ENCODE data around the gene TAB2.

TAB2 gene

GRCh38 chr6:149293244-149293643, 24.3 kb upstream of the TAB2 start (continued):
- TF ChIP-seq HOXA7 (CRISPR knock-in tag; IDR thresholded peaks at IDR 0.05; ENCODE audit: borderline replicate concordance) (no peak), ZNF280D (tag by site-specific recombination; IDR thresholded peaks at IDR 0.05) (no peak), ZNF26 (tag by site-specific recombination; IDR thresholded peaks at IDR 0.05) (no peak), ZNF202 (tag by site-specific recombination; IDR thresholded peaks at IDR 0.05; ENCODE audit: borderline replicate concordance) (no peak), ZNF423 (tag by site-specific recombination; IDR thresholded peaks at IDR 0.05) (no peak), ZNF350 (tag by site-specific recombination; IDR thresholded peaks at IDR 0.05) (no peak), ZNF132 (tag by site-specific recombination; IDR thresholded peaks at IDR 0.05; ENCODE audit: borderline replicate concordance) (no peak)

- Histone ChIP-seq H3K4me3 (ENCODE audit: low read depth, low read length) (no peak overlapping the region), H3K9me3 (ENCODE audit: control insufficient read depth, insufficient read depth, low read depth, low read length) (no peaks in the 10 kb centered on the region), H3K4me1 (ENCODE audit: control insufficient read depth, insufficient read depth, low read length) (no peaks in the 10 kb centered on the region), H3K36me3 (ENCODE audit: control insufficient read depth in 2 of 2, insufficient read depth in 1 of 2, low read length in 2 of 2) (no peaks in the 10 kb centered on the region), H3K27ac (ENCODE audit: extremely low read depth, low read depth, low read length) (no peak overlapping the region)
- TF ChIP-seq MZF1 (tag by site-specific recombination; IDR thresholded peaks at IDR 0.05; ENCODE audit: borderline replicate concordance) = no peak
- no peak for TF ChIP-seq PRDM10 (tag by site-specific recombination; IDR thresholded peaks at IDR 0.05)
- no peak for TF ChIP-seq BCL11B (tag by site-specific recombination; IDR thresholded peaks at IDR 0.05; ENCODE audit: low read depth)
- TF ChIP-seq ZBTB48 (tag by site-specific recombination; IDR thresholded peaks at IDR 0.05) = no peak
- no peak for TF ChIP-seq ZFP69B (tag by site-specific recombination; IDR thresholded peaks at IDR 0.05)
- no peak for TF ChIP-seq PBX3 (CRISPR knock-in tag; IDR thresholded peaks at IDR 0.05)
- no peak for TF ChIP-seq MYNN (tag by site-specific recombination; IDR thresholded peaks at IDR 0.05; ENCODE audit: borderline replicate concordance)
- CTCF ChIA-PET = interaction anchor here (0.8 to 1.3 kb wide), 4 partner anchors 10 to 128 kb away, joined by 3 to 4 read pairs (median 4); no protein-coding TSS in a partner anchor
- POLR2A ChIA-PET = interaction anchor here (1.3 kb wide), 1 partner anchor 17 kb away, joined by 5 read pairs; the partner anchor contains the start of gene TAB2
Measured at GRCh38 chr6:149300563-149300962, 16.9 kb upstream of the TAB2 start.
